AG04449 (cell line): ENCODE results near the gene KLHL10.
"Not testable (repeated sequence)": the region's sequence is repeated elsewhere in the genome, so short reads cannot be mapped to it uniquely, and the experiment has no call there.

ENCODE experiments used
- CTCF ChIA-PET: fragments of 350-600 bp; formaldehyde crosslinking; extraction: SDS; loops from one replicate; lab custom pipeline; 2021; ENCODE audit warnings: antibody characterized with exemption; lab: Yijun Ruan, JAX
- POLR2A ChIA-PET: fragments of 400-600, 350-600 bp; formaldehyde crosslinking; extraction: SDS; loops from one replicate; lab custom pipeline; 2020; ENCODE audit warnings: antibody characterized with exemption, inconsistent platforms; lab: Yijun Ruan, JAX
- DNase-seq: peaks from one replicate; pipeline ENCODE4 v3.0.0-alpha.2; 2010; ENCODE audit warnings: low read depth, low spot score
- H3K4me3 ChIP-seq: 2 replicates; pipeline ENCODE4 v1.5.1; 2011; ENCODE audit warnings: low read depth, mild to moderate bottlenecking, control low read depth, low read length
- CTCF ChIP-seq: IDR thresholded peaks from one replicate; pipeline ENCODE4 v1.5.1; 2011; ENCODE audit warnings: mild to moderate bottlenecking, moderate library complexity, low read length, control low read depth, inconsistent platforms; ENCODE audit not compliant: insufficient read depth; ENCODE audit errors: missing control alignments

Gene KLHL10

GRCh38 chr17:41822216-41823140 is 15.1 kb upstream of the KLHL10 start:
- DNase-seq = no peak
- ChIA-PET POLR2A (interaction anchor here (0.8 to 1.6 kb wide), 3 partner anchors 10 to 290 kb away, joined by 3 to 6 read pairs (median 3); partner anchors contain the start of genes DHX58 and FKBP10), CTCF (interaction anchor here (1.4 kb wide), 1 partner anchor 10 kb away, joined by 5 read pairs; no protein-coding TSS in a partner anchor)
- no peak for TF ChIP-seq CTCF
- no peak overlapping the region for H3K4me3 ChIP-seq

GRCh38 chr17:41823141-41823524 is 14.5 kb upstream of the KLHL10 start:
- TF ChIP-seq CTCF = no peak
- ChIA-PET POLR2A (interaction anchor here (1.5 kb wide), 1 partner anchor 11 kb away, joined by 6 read pairs; the partner anchor contains the start of gene FKBP10), CTCF (interaction anchor here (1.4 kb wide), 1 partner anchor 10 kb away, joined by 5 read pairs; no protein-coding TSS in a partner anchor)
- no peak overlapping the region for H3K4me3 ChIP-seq
- no peak for DNase-seq

GRCh38 chr17:41823580-41823979 is 14.0 kb upstream of the KLHL10 start:
- ChIA-PET CTCF (interaction anchor here (1.4 kb wide), 2 partner anchors 9 to 22 kb away, joined by 5 to 6 read pairs; no protein-coding TSS in a partner anchor), POLR2A (interaction anchor here (1.1 to 2.0 kb wide), 3 partner anchors 11 to 13 kb away, joined by 3 to 8 read pairs (median 6); partner anchors contain the start of genes FKBP10 and P3H4)
- no peak for TF ChIP-seq CTCF
- no peak overlapping the region for H3K4me3 ChIP-seq
- DNase-seq = no peak

- CTCF ChIA-PET = interaction anchor here (0.8 to 1.4 kb wide), 2 partner anchors 13 to 23 kb away, joined by 3 to 6 read pairs; partner anchors contain the start of gene P3H4
- POLR2A ChIA-PET = interaction anchor here (1.1 to 2.0 kb wide), 2 partner anchors 12 to 13 kb away, joined by 3 to 8 read pairs; partner anchors contain the start of genes FKBP10 and P3H4
- DNase-seq = no peak
- no peak for TF ChIP-seq CTCF
- no peak overlapping the region for H3K4me3 ChIP-seq
Measured at GRCh38 chr17:41824086-41824485, 13.5 kb upstream of the KLHL10 start.

- TF ChIP-seq CTCF = no peak
- DNase-seq = no peak
- ChIA-PET POLR2A (interaction anchor here (2.0 kb wide), 1 partner anchor 13 kb away, joined by 8 read pairs; the partner anchor contains the start of genes FKBP10 and P3H4), CTCF (interaction anchor here (0.8 to 1.3 kb wide), 5 partner anchors 11 to 88 kb away, joined by 3 to 6 read pairs (median 4); partner anchors contain the start of gene P3H4)
- no peak overlapping the region for H3K4me3 ChIP-seq
Measured at GRCh38 chr17:41825175-41825845, 12.3 kb upstream of the KLHL10 start.

GRCh38 chr17:41829961-41830360 is 7.7 kb upstream of the KLHL10 start:
- H3K4me3 ChIP-seq, DNase-seq, POLR2A ChIA-PET: not testable (repeated sequence)
- CTCF ChIA-PET = interaction anchor here (1.0 to 1.7 kb wide), 3 partner anchors 8 to 129 kb away, joined by 3 to 6 read pairs (median 3); partner anchors contain the start of gene P3H4
